GM23338 (cell line): ENCODE data around the gene NR5A2. TPM values are rescaled to one million over a fixed set of nuclear protein-coding genes. Genes with fewer than 3 reads are reported as not detected.

Experiments used
- ATAC-seq: fragments of 200-7000 bp; cut with Tn5 transposase; 3 replicates; pipeline ENCODE4 v1.9.1; 2020
- DNase-seq: peaks from one replicate; pipeline ENCODE4 v3.0.0-alpha.2; 2015; ENCODE audit warnings: low spot score
- H2AFZ ChIP-seq: fragments of 200-600 bp; sonication (generic); 2 replicates; pipeline ENCODE4 v1.8.0; 2016; ENCODE audit warnings: antibody characterized with exemption, mild to moderate bottlenecking, moderate library complexity
- H3F3A ChIP-seq: fragments of 200-600 bp; sonication (generic); replicated peaks from 2 replicates; pipeline ENCODE4 v1.8.0; 2017; ENCODE audit warnings: antibody characterized with exemption, mixed run types, low read depth
- H3K27ac ChIP-seq: fragments of 200-600 bp; sonication (generic); 2 replicates; pipeline ENCODE4 v1.6.1; 2016; ENCODE audit warnings: low read depth
- H3K27me3 ChIP-seq: fragments of 200-600 bp; sonication (generic); 2 replicates; pipeline ENCODE4 v1.8.0; 2016; ENCODE audit warnings: mild to moderate bottlenecking, mixed run types, moderate library complexity; ENCODE audit not compliant: insufficient read depth
- H3K36me3 ChIP-seq: fragments of 200-600 bp; sonication (generic); 2 replicates; pipeline ENCODE4 v1.8.0; 2016; ENCODE audit warnings: mild to moderate bottlenecking; ENCODE audit not compliant: insufficient read depth
- H3K4me1 ChIP-seq: fragments of 200-600 bp; sonication (generic); 2 replicates; pipeline ENCODE4 v1.8.0; 2016; ENCODE audit warnings: mild to moderate bottlenecking, moderate library complexity; ENCODE audit not compliant: insufficient read depth
- H3K4me2 ChIP-seq: fragments of 200-600 bp; sonication (generic); 2 replicates; pipeline ENCODE4 v1.7.1; 2017; ENCODE audit warnings: mixed run types
- H3K4me3 ChIP-seq: fragments of 200-600 bp; sonication (generic); 2 replicates; pipeline ENCODE4 v1.6.1; 2016; ENCODE audit warnings: mixed run types
- H3K79me2 ChIP-seq: fragments of 200-600 bp; sonication (generic); replicated peaks from 2 replicates; pipeline ENCODE4 v1.8.0; 2017; ENCODE audit warnings: mild to moderate bottlenecking; ENCODE audit not compliant: insufficient read depth
- H3K9me2 ChIP-seq: fragments of 200-600 bp; sonication (generic); 2 replicates; pipeline ENCODE4 v1.8.0; 2017; ENCODE audit not compliant: insufficient read depth
- H4K20me1 ChIP-seq: fragments of 200-600 bp; sonication (generic); replicated peaks from 2 replicates; pipeline ENCODE4 v1.8.0; 2017; ENCODE audit warnings: mild to moderate bottlenecking; ENCODE audit not compliant: insufficient read depth
- H3K27ac Mint-ChIP-seq: 2 replicates; pipeline ENCODE4 v1.8.0; 2020; ENCODE audit warnings: inconsistent platforms, mild to moderate bottlenecking, moderate library complexity, mixed read lengths
- H3K27me3 Mint-ChIP-seq: 3 replicates; pipeline ENCODE4 v1.8.0; 2022; ENCODE audit warnings: low read depth, mild to moderate bottlenecking, moderate library complexity, mixed read lengths, inconsistent platforms; ENCODE audit not compliant: insufficient read depth, poor library complexity
- H3K36me3 Mint-ChIP-seq: 3 replicates; pipeline ENCODE4 v1.8.0; 2021; ENCODE audit warnings: low read depth, mild to moderate bottlenecking, inconsistent platforms, moderate library complexity, mixed read lengths
- H3K4me1 Mint-ChIP-seq: 3 replicates; pipeline ENCODE4 v1.8.0; 2020; ENCODE audit warnings: mild to moderate bottlenecking, inconsistent platforms, mixed read lengths
- H3K4me3 Mint-ChIP-seq: 3 replicates; pipeline ENCODE4 v1.8.0; 2021; ENCODE audit warnings: moderate library complexity, mild to moderate bottlenecking, inconsistent platforms, mixed read lengths
- H3K9me3 Mint-ChIP-seq: 3 replicates; pipeline ENCODE4 v1.8.0; 2020; ENCODE audit warnings: moderate library complexity, mild to moderate bottlenecking, inconsistent platforms, mixed read lengths
- CREB1 ChIP-seq: fragments of 250-450 bp; sonication (Bioruptor Pico); IDR thresholded peaks from 2 replicates; pipeline ENCODE4 v1.5.0; 2020; ENCODE audit warnings: low read depth, mild to moderate bottlenecking, moderate library complexity
- EZH2 ChIP-seq: fragments of 200-600 bp; sonication (generic); IDR thresholded peaks from one replicate; pipeline ENCODE4 v1.8.0; 2017; ENCODE audit warnings: antibody characterized with exemption, mild to moderate bottlenecking, low read depth; ENCODE audit not compliant: unreplicated experiment
- EZH2phosphoT487 ChIP-seq: fragments of 200-600 bp; sonication (generic); IDR thresholded peaks from one replicate; pipeline ENCODE4 v1.8.1; 2018; ENCODE audit warnings: antibody characterized with exemption; ENCODE audit not compliant: unreplicated experiment
- JUNB ChIP-seq: IDR thresholded peaks from one replicate; pipeline ENCODE4 v1.6.1; 2016; ENCODE audit warnings: antibody characterized with exemption; ENCODE audit not compliant: unreplicated experiment
- NANOG ChIP-seq: IDR thresholded peaks from 2 replicates; pipeline ENCODE4 v1.6.1; 2016; ENCODE audit warnings: antibody characterized with exemption, borderline replicate concordance
- POLR2AphosphoS5 ChIP-seq: IDR thresholded peaks from 2 replicates; pipeline ENCODE4 v1.6.1; 2016; ENCODE audit warnings: antibody characterized with exemption, low read depth
- STAT1 ChIP-seq: IDR thresholded peaks from one replicate; pipeline ENCODE4 v1.6.1; 2016; ENCODE audit warnings: antibody characterized with exemption; ENCODE audit not compliant: unreplicated experiment
- ZNF114 ChIP-seq: fragments of 250-450 bp; sonication (Bioruptor Pico); IDR thresholded peaks from 2 replicates; pipeline ENCODE4 v1.5.0; 2020; ENCODE audit warnings: mild to moderate bottlenecking, moderate library complexity
- ZNF331 ChIP-seq: fragments of 250-450 bp; sonication (Bioruptor Pico); IDR thresholded peaks from 2 replicates; pipeline ENCODE4 v1.5.0; 2020; ENCODE audit warnings: low read depth, mild to moderate bottlenecking, moderate library complexity
- polyA plus RNA-seq: library from polyadenylated mRNA; unstranded; fragments of >200 nt; fragmentation: Nextera tagmentation; extraction: Ambion mirVana; gene quantifications from 2 replicates; pipeline ENCODE4 v1.2.1, GENCODE V29; 2016
- total RNA-seq: library from RNA; depleted of rRNA; stranded (reverse); fragments of >200 nt; shearing (Covaris generic); gene quantifications from 2 replicates; pipeline ENCODE4 v1.2.3, GENCODE V29; 2014
- TF ChIP-seq, protein P1 (sequence below): IDR thresholded peaks from one replicate; pipeline ENCODE4 v1.6.1; 2018; ENCODE audit warnings: antibody characterized with exemption; ENCODE audit not compliant: unreplicated experiment
- TF ChIP-seq, protein P2 (sequence below): fragments of 250-450 bp; sonication (Bioruptor Pico); IDR thresholded peaks from 2 replicates; pipeline ENCODE4 v1.5.0; 2020; ENCODE audit warnings: mild to moderate bottlenecking, moderate library complexity
- TF ChIP-seq, protein P3 (sequence below): IDR thresholded peaks from 2 replicates; pipeline ENCODE4 v1.6.1; 2016; ENCODE audit warnings: antibody characterized with exemption

NR5A2 gene
- total and polyA plus RNA-seq, 2 experiments from 2014 or later = 4.4 to 13.1 TPM

DNA sequence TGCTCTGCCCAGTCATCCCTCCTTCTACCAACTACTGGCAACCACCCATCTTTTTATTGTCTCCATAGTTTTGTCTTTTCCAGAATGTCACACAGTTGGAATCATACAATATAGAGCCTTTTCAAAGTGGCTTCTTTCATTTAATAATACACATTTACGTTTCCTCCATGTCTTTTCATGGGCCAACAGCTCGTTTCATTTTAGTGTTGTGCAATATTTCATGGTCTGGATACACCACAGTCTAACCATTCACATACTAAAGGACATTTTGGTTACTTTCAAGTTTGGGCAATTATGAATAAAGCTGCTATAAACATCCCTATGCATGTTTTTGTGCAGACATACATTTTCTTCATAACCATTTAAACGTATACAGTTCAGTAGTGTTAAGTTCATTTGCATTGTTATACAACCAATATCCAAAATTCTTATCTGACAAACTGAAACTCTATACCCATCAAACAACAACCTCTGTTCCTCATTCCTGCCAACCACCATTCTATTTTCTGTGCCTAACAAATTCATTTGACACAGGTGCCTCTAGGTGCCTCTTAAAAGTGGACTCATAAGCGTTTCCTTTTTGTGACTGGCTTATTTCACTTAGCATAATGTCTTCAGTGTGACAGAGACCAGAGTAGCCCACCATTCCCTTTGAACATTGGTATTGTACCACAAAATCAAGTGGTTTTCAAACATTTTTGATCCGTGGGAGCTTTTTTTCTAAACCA lies 138.1 kb downstream of the NR5A2 start (continued):
- TF ChIP-seq NANOG = no peak
- TF ChIP-seq ZNF331 = no peak
- no peak for TF ChIP-seq STAT1
- no peak for TF ChIP-seq EZH2
- TF ChIP-seq CREB1 (CRISPR knock-in tag) = no peak
- TF ChIP-seq JUNB = no peak

DNA sequence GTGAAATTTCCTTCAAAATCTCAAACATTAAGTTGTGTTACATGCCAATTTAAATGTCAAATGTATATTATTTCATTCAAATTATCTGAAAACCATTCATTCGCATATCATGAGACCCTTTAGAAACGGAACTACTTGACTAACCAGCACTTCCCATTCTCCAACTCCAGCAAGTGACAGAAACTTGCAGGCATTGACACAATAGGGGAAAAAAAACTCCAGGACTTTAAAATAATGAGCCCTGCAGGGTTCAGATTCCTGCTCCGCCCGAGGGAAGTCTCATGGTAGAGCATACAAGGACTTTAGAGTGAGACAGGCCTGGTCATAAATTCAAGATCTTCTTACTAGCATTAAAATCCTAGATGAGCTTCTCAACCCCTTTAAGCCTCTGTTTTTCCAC lies 138.9 kb downstream of the NR5A2 start:
- Histone ChIP-seq H3K4me2 (no peak overlapping the region), H3F3A (no peaks in the 10 kb centered on the region), H3K27me3 (no peaks in the 10 kb centered on the region), H3K4me1 (0 out of 2 replicates have a peak, but pooled peaks cover 4% of the 10 kb centered on the region), H3K27ac (no peak overlapping the region), H3K9me2 (no peaks in the 10 kb centered on the region), H3K36me3 (no peaks in the 10 kb centered on the region), H3K79me2 (no peaks in the 10 kb centered on the region), H2AFZ (no peak overlapping the region), H3K4me3 (no peak overlapping the region), H4K20me1 (0 out of 2 replicates have a peak, but pooled peaks cover 2% of the 10 kb centered on the region)
- H3K4me3 Mint-ChIP-seq = no peak overlapping the region
- peaks cover 5% of the 10 kb centered on the region; the same call in 2 of the 3 replicates for H3K4me1 Mint-ChIP-seq
- H3K36me3 Mint-ChIP-seq = no peaks in the 10 kb centered on the region
- no peaks in the 10 kb centered on the region for H3K27me3 Mint-ChIP-seq
- no peak overlapping the region for H3K27ac Mint-ChIP-seq
- H3K9me3 Mint-ChIP-seq = no peaks in the 10 kb centered on the region
- DNase-seq = no peak
- no peak for ATAC-seq
- TF ChIP-seq, protein P1, sequence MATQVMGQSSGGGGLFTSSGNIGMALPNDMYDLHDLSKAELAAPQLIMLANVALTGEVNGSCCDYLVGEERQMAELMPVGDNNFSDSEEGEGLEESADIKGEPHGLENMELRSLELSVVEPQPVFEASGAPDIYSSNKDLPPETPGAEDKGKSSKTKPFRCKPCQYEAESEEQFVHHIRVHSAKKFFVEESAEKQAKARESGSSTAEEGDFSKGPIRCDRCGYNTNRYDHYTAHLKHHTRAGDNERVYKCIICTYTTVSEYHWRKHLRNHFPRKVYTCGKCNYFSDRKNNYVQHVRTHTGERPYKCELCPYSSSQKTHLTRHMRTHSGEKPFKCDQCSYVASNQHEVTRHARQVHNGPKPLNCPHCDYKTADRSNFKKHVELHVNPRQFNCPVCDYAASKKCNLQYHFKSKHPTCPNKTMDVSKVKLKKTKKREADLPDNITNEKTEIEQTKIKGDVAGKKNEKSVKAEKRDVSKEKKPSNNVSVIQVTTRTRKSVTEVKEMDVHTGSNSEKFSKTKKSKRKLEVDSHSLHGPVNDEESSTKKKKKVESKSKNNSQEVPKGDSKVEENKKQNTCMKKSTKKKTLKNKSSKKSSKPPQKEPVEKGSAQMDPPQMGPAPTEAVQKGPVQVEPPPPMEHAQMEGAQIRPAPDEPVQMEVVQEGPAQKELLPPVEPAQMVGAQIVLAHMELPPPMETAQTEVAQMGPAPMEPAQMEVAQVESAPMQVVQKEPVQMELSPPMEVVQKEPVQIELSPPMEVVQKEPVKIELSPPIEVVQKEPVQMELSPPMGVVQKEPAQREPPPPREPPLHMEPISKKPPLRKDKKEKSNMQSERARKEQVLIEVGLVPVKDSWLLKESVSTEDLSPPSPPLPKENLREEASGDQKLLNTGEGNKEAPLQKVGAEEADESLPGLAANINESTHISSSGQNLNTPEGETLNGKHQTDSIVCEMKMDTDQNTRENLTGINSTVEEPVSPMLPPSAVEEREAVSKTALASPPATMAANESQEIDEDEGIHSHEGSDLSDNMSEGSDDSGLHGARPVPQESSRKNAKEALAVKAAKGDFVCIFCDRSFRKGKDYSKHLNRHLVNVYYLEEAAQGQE = no peak
- TF ChIP-seq, protein P2, sequence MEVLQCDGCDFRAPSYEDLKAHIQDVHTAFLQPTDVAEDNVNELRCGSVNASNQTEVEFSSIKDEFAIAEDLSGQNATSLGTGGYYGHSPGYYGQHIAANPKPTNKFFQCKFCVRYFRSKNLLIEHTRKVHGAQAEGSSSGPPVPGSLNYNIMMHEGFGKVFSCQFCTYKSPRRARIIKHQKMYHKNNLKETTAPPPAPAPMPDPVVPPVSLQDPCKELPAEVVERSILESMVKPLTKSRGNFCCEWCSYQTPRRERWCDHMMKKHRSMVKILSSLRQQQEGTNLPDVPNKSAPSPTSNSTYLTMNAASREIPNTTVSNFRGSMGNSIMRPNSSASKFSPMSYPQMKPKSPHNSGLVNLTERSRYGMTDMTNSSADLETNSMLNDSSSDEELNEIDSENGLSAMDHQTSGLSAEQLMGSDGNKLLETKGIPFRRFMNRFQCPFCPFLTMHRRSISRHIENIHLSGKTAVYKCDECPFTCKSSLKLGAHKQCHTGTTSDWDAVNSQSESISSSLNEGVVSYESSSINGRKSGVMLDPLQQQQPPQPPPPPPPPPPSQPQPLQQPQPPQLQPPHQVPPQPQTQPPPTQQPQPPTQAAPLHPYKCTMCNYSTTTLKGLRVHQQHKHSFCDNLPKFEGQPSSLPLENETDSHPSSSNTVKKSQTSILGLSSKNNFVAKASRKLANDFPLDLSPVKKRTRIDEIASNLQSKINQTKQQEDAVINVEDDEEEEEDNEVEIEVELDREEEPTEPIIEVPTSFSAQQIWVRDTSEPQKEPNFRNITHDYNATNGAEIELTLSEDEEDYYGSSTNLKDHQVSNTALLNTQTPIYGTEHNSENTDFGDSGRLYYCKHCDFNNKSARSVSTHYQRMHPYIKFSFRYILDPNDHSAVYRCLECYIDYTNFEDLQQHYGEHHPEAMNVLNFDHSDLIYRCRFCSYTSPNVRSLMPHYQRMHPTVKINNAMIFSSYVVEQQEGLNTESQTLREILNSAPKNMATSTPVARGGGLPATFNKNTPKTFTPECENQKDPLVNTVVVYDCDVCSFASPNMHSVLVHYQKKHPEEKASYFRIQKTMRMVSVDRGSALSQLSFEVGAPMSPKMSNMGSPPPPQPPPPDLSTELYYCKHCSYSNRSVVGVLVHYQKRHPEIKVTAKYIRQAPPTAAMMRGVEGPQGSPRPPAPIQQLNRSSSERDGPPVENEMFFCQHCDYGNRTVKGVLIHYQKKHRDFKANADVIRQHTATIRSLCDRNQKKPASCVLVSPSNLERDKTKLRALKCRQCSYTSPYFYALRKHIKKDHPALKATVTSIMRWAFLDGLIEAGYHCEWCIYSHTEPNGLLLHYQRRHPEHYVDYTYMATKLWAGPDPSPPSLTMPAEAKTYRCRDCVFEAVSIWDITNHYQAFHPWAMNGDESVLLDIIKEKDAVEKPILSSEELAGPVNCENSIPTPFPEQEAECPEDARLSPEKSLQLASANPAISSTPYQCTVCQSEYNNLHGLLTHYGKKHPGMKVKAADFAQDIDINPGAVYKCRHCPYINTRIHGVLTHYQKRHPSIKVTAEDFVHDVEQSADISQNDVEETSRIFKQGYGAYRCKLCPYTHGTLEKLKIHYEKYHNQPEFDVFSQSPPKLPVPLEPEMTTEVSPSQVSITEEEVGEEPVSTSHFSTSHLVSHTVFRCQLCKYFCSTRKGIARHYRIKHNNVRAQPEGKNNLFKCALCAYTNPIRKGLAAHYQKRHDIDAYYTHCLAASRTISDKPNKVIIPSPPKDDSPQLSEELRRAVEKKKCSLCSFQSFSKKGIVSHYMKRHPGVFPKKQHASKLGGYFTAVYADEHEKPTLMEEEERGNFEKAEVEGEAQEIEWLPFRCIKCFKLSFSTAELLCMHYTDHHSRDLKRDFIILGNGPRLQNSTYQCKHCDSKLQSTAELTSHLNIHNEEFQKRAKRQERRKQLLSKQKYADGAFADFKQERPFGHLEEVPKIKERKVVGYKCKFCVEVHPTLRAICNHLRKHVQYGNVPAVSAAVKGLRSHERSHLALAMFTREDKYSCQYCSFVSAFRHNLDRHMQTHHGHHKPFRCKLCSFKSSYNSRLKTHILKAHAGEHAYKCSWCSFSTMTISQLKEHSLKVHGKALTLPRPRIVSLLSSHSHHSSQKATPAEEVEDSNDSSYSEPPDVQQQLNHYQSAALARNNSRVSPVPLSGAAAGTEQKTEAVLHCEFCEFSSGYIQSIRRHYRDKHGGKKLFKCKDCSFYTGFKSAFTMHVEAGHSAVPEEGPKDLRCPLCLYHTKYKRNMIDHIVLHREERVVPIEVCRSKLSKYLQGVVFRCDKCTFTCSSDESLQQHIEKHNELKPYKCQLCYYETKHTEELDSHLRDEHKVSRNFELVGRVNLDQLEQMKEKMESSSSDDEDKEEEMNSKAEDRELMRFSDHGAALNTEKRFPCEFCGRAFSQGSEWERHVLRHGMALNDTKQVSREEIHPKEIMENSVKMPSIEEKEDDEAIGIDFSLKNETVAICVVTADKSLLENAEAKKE (CRISPR knock-in tag) = no peak
- TF ChIP-seq NANOG (no peak), ZNF331 (no peak), STAT1 (no peak), CREB1 (CRISPR knock-in tag) (no peak), POLR2AphosphoS5 (no peak), EZH2phosphoT487 (no peak), EZH2 (no peak), JUNB (no peak), ZNF114 (CRISPR knock-in tag) (no peak)
- TF ChIP-seq, protein P3, sequence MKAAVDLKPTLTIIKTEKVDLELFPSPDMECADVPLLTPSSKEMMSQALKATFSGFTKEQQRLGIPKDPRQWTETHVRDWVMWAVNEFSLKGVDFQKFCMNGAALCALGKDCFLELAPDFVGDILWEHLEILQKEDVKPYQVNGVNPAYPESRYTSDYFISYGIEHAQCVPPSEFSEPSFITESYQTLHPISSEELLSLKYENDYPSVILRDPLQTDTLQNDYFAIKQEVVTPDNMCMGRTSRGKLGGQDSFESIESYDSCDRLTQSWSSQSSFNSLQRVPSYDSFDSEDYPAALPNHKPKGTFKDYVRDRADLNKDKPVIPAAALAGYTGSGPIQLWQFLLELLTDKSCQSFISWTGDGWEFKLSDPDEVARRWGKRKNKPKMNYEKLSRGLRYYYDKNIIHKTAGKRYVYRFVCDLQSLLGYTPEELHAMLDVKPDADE = no peak
